SK-N-SH (cell line): ENCODE results near the gene FAM184B. TPM values are rescaled to one million over a fixed set of nuclear protein-coding genes. Genes with fewer than 3 reads are reported as not detected.

Experiments used
- CTCF ChIA-PET: fragments of 300-600, 350-600 bp; formaldehyde crosslinking; extraction: SDS; loops from one replicate; lab custom pipeline; 2021; lab: Yijun Ruan, JAX
- POLR2A ChIA-PET: fragments of 350-600 bp; sonication (Branson Sonifier 250); formaldehyde crosslinking; extraction: SDS; loops from one replicate; lab custom pipeline; 2020; ENCODE audit warnings: antibody characterized with exemption, inconsistent platforms; lab: Yijun Ruan, JAX
- DNase-seq: peaks from one replicate; pipeline ENCODE4 v3.0.0; 2012
- H2AFZ ChIP-seq: fragments of 200-600 bp; sonication (generic); 2 replicates; pipeline ENCODE4 v1.8.1; 2016; ENCODE audit warnings: antibody characterized with exemption, mild to moderate bottlenecking, low read depth
- H3F3A ChIP-seq: fragments of 200-600 bp; sonication (generic); replicated peaks from 2 replicates; pipeline ENCODE3; 2016; ENCODE audit warnings: antibody characterized with exemption, mild to moderate bottlenecking; ENCODE audit not compliant: insufficient read depth
- H3K27ac ChIP-seq, 2 experiments: fragments of 200-500 bp in 1 of 2; fragments of 200-600 bp in 1 of 2; sonication (Bioruptor generic) in 1 of 2; sonication (generic), shearing (Covaris generic) in 1 of 2; 2 replicates each; pipeline versions ENCODE4 v1.5.1 to v1.6.1; 2014 to 2016; ENCODE audit warnings: low read depth in 2 of 2, inconsistent platforms in 1 of 2, low read length in 1 of 2, mild to moderate bottlenecking in 1 of 2, mixed read lengths in 1 of 2
- H3K27me3 ChIP-seq: fragments of 200-600 bp; sonication (generic), shearing (Covaris generic); 2 replicates; pipeline ENCODE4 v1.6.1; 2016; ENCODE audit warnings: mixed run types; ENCODE audit not compliant: insufficient read depth
- H3K36me3 ChIP-seq, 2 experiments: fragments of 200-500 bp in 1 of 2; fragments of 200-600 bp in 1 of 2; sonication (Bioruptor generic) in 1 of 2; sonication (generic) in 1 of 2; replicated peaks in 1 of 2; 2 replicates each; pipeline versions ENCODE3 to v1.5.1; 2014 to 2016; ENCODE audit warnings: low read length in 1 of 2, mild to moderate bottlenecking in 1 of 2; ENCODE audit not compliant: insufficient read depth in 2 of 2, control insufficient read depth in 1 of 2
- H3K4me1 ChIP-seq, 2 experiments: fragments of 200-500 bp in 1 of 2; fragments of 200-600 bp in 1 of 2; sonication (Bioruptor generic) in 1 of 2; sonication (generic), shearing (Covaris generic) in 1 of 2; 2 replicates each; pipeline versions ENCODE4 v1.5.1 to v1.6.1; 2014 to 2016; ENCODE audit warnings: low read depth in 1 of 2, low read length in 1 of 2, mixed run types in 1 of 2; ENCODE audit not compliant: insufficient read depth in 2 of 2, control insufficient read depth in 1 of 2
- H3K4me2 ChIP-seq: fragments of 200-600 bp; sonication (generic), shearing (Covaris generic); 2 replicates; pipeline ENCODE4 v1.6.1; 2017; ENCODE audit warnings: mixed run types
- H3K4me3 ChIP-seq, 2 experiments: fragments of 200-500 bp in 1 of 2; fragments of 200-600 bp in 1 of 2; sonication (Bioruptor generic) in 1 of 2; sonication (generic), shearing (Covaris generic) in 1 of 2; 2 replicates each; pipeline versions ENCODE4 v1.5.1 to v1.8.1; 2014 to 2016; ENCODE audit warnings: low read depth in 2 of 2, inconsistent platforms in 1 of 2, low read length in 1 of 2, mild to moderate bottlenecking in 1 of 2, mixed read lengths in 1 of 2, moderate library complexity in 1 of 2
- H3K79me2 ChIP-seq: fragments of 200-600 bp; sonication (generic); 2 replicates; pipeline ENCODE4 v1.8.1; 2017; ENCODE audit warnings: mild to moderate bottlenecking; ENCODE audit not compliant: insufficient read depth
- H3K9ac ChIP-seq: fragments of 200-600 bp; sonication (generic); 2 replicates; pipeline ENCODE4 v1.6.1; 2017; ENCODE audit warnings: mixed run types
- H3K9me2 ChIP-seq: fragments of 200-600 bp; sonication (generic); 2 replicates; pipeline ENCODE4 v1.6.1; 2017; ENCODE audit warnings: mixed run types
- H3K9me3 ChIP-seq: fragments of 200-600 bp; sonication (generic); 2 replicates; pipeline ENCODE4 v1.6.1; 2017; ENCODE audit warnings: mixed run types, mild to moderate bottlenecking, moderate library complexity
- H4K20me1 ChIP-seq: fragments of 200-600 bp; sonication (generic); 2 replicates; pipeline ENCODE4 v1.6.1; 2017; ENCODE audit warnings: mild to moderate bottlenecking, mixed run types; ENCODE audit not compliant: insufficient read depth
- EP300 ChIP-seq, 2 experiments: IDR thresholded peaks; 2 replicates each; pipeline versions ENCODE4 v1.4.0 to v1.6.1; 2012; ENCODE audit warnings: borderline replicate concordance in 1 of 2, low read depth in 1 of 2, low read length in 1 of 2
- EZH2phosphoT487 ChIP-seq: fragments of 200-600 bp; sonication (generic); IDR thresholded peaks from 2 replicates; pipeline ENCODE4 v1.6.1; 2017; ENCODE audit warnings: low read depth, mixed run types, mild to moderate bottlenecking, antibody characterized with exemption, moderate library complexity, borderline replicate concordance
- FOSL2 ChIP-seq: IDR thresholded peaks from 2 replicates; pipeline ENCODE4 v1.4.0; 2012; ENCODE audit warnings: low read depth, mild to moderate bottlenecking, moderate library complexity, borderline replicate concordance
- FOXJ3 ChIP-seq: sonication (generic); formaldehyde crosslinking; IDR thresholded peaks from 2 replicates; pipeline ENCODE4 v1.5.1; 2020; ENCODE audit warnings: mild to moderate bottlenecking, missing genetic modification reagents
- FOXM1 ChIP-seq: IDR thresholded peaks from 2 replicates; pipeline ENCODE4 v1.4.0; 2012; ENCODE audit warnings: low read depth, mild to moderate bottlenecking
- GABPA ChIP-seq: IDR thresholded peaks from 2 replicates; pipeline ENCODE4 v1.4.0; 2012; ENCODE audit warnings: low read depth, mild to moderate bottlenecking
- JUND ChIP-seq: IDR thresholded peaks from 2 replicates; pipeline ENCODE4 v1.4.0; 2012
- MEF2A ChIP-seq: IDR thresholded peaks from 2 replicates; pipeline ENCODE4 v1.4.0; 2012; ENCODE audit warnings: low read depth, borderline replicate concordance
- NRF1 ChIP-seq: IDR thresholded peaks from 2 replicates; pipeline ENCODE4 v1.6.1; 2012; ENCODE audit warnings: low read depth, mild to moderate bottlenecking, low read length
- RFX5 ChIP-seq: IDR thresholded peaks from 2 replicates; pipeline ENCODE4 v1.6.1; 2012; ENCODE audit warnings: mild to moderate bottlenecking, improper control_type of control experiment, low read length
- SIN3A ChIP-seq: IDR thresholded peaks from 2 replicates; pipeline ENCODE4 v1.6.1; 2012; ENCODE audit warnings: low read depth, mild to moderate bottlenecking, low read length, moderate library complexity, borderline replicate concordance
- SMC3 ChIP-seq: IDR thresholded peaks from 2 replicates; pipeline ENCODE4 v1.6.1; 2012; ENCODE audit warnings: low read depth, low read length, improper control_type of control experiment
- TAF1 ChIP-seq: IDR thresholded peaks from 2 replicates; pipeline ENCODE4 v1.6.1; 2012; ENCODE audit warnings: low read depth, mild to moderate bottlenecking, low read length, moderate library complexity, borderline replicate concordance
- TCF12 ChIP-seq: IDR thresholded peaks from 2 replicates; pipeline ENCODE4 v1.4.0; 2012
- YY1 ChIP-seq: IDR thresholded peaks from 2 replicates; pipeline ENCODE4 v1.4.0; 2012; ENCODE audit warnings: low read depth, mild to moderate bottlenecking
- WGBS: methylation state at CpG from one replicate; pipeline ENCODE4 v1.1.6; 2017; ENCODE audit warnings: low lambda C conversion rate; 5-methylcytosine and 5-hydroxymethylcytosine counted together
- polyA plus RNA-seq, 3 experiments: library from polyadenylated mRNA; depleted of rRNA; stranded (reverse); fragments of >200 nt; gene quantifications; 2 replicates each; pipeline ENCODE4 v1.2.3, GENCODE V29; 2012
- TF ChIP-seq, protein P1 (sequence below): fragments of 150-350 bp; IDR thresholded peaks from 2 replicates; pipeline ENCODE4 v1.6.1; 2017; ENCODE audit warnings: antibody characterized with exemption, low read length, low read depth, borderline replicate concordance
- TF ChIP-seq, protein P2 (sequence below): IDR thresholded peaks from 2 replicates; pipeline ENCODE4 v1.4.0; 2012; ENCODE audit warnings: low read depth, borderline replicate concordance
- TF ChIP-seq, protein P3 (sequence below): fragments of 200-600 bp; sonication (generic); IDR thresholded peaks from 2 replicates; pipeline ENCODE4 v1.6.1; 2017; ENCODE audit warnings: antibody characterized with exemption, mild to moderate bottlenecking, moderate library complexity

The FAM184B gene
- polyA plus RNA-seq, 1 of the 3 experiments (the other 2 are of a cell fraction): not detected

DNA sequence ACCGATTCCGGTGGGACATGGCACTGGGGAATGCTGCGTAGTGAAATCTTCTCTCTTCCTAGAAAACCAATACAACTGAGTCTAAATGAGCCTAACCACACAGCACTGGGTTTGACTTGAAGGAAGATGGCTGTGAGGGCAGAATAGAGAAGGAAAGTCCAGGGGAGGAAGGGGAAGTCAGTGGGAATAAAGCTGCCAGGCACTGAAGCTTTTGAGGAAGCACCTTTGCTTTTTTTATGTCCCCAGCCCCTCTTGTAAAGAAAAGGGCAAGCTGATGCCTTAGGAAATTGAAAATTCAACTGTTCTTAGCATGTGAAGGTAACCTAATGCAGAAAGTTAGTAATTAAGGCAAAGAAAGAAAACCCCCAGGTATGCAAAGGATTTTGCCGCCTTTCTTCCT is 146.4 kb downstream of the FAM184B start:
- Histone ChIP-seq H3K9me2 (no peaks in the 10 kb centered on the region), H3F3A (peaks cover 15% of the 10 kb centered on the region), H3K4me1 (no peaks in the 10 kb centered on the region; a peak in 1 of 4 replicates), H3K9ac (no peak overlapping the region), H3K9me3 (no peaks in the 10 kb centered on the region), H3K36me3 (peaks cover 40 to 47% of the 10 kb centered on the region in 2 experiments), H4K20me1 (0 out of 2 replicates have a peak, but pooled peaks cover 3% of the 10 kb centered on the region), H3K79me2 (no peaks in the 10 kb centered on the region), H3K4me3 (no peak overlapping the region), H3K4me2 (no peak overlapping the region), H3K27ac (no peak overlapping the region; a peak in 1 of 4 replicates), H2AFZ (no peak overlapping the region), H3K27me3 (no peaks in the 10 kb centered on the region)
- CTCF ChIA-PET: interaction anchor here (1.6 to 4.3 kb wide), 3 partner anchors 12 to 85 kb away, joined by 6 to 42 read pairs (median 10); no protein-coding TSS in a partner anchor
- POLR2A ChIA-PET: no interaction called here
- no peak for DNase-seq
- WGBS: 93% methylated on average over 4 of the region's 4 CpGs
- TF ChIP-seq GABPA (no peak), SMC3 (no peak), FOXJ3 (CRISPR knock-in tag) (no peak), NRF1 (no peak), JUND (no peak), TCF12 (no peak), SIN3A (no peak), TAF1 (no peak), EZH2phosphoT487 (no peak), MEF2A (no peak), FOXM1 (no peak), FOSL2 (no peak), EP300 (IDR thresholded peaks at IDR 0.05; ENCODE audit: borderline replicate concordance in 1 of 2, low read depth in 1 of 2, low read length in 1 of 2) (no peak), RFX5 (no peak), YY1 (no peak)
- TF ChIP-seq, protein P1, sequence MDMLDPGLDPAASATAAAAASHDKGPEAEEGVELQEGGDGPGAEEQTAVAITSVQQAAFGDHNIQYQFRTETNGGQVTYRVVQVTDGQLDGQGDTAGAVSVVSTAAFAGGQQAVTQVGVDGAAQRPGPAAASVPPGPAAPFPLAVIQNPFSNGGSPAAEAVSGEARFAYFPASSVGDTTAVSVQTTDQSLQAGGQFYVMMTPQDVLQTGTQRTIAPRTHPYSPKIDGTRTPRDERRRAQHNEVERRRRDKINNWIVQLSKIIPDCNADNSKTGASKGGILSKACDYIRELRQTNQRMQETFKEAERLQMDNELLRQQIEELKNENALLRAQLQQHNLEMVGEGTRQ: no peak
- TF ChIP-seq, protein P2, sequence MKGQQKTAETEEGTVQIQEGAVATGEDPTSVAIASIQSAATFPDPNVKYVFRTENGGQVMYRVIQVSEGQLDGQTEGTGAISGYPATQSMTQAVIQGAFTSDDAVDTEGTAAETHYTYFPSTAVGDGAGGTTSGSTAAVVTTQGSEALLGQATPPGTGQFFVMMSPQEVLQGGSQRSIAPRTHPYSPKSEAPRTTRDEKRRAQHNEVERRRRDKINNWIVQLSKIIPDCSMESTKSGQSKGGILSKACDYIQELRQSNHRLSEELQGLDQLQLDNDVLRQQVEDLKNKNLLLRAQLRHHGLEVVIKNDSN: no peak
- TF ChIP-seq, protein P3, sequence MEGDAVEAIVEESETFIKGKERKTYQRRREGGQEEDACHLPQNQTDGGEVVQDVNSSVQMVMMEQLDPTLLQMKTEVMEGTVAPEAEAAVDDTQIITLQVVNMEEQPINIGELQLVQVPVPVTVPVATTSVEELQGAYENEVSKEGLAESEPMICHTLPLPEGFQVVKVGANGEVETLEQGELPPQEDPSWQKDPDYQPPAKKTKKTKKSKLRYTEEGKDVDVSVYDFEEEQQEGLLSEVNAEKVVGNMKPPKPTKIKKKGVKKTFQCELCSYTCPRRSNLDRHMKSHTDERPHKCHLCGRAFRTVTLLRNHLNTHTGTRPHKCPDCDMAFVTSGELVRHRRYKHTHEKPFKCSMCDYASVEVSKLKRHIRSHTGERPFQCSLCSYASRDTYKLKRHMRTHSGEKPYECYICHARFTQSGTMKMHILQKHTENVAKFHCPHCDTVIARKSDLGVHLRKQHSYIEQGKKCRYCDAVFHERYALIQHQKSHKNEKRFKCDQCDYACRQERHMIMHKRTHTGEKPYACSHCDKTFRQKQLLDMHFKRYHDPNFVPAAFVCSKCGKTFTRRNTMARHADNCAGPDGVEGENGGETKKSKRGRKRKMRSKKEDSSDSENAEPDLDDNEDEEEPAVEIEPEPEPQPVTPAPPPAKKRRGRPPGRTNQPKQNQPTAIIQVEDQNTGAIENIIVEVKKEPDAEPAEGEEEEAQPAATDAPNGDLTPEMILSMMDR: no peak
